ENCODE data around the gene RNF34. TPM values are rescaled to one million over a fixed set of nuclear protein-coding genes. Genes with fewer than 3 reads are reported as not detected.

RNF34 gene
- total RNA-seq, 1 experiment from 2014 or later = 66.4 TPM

GRCh38 chr12:121438905-121439304 is 39.0 kb downstream of the RNF34 start:
- peaks cover 0 to 4% of the 10 kb centered on the region in 2 experiments; a peak in 2 of 5 replicates for H3K9me3 Mint-ChIP-seq
- Histone ChIP-seq H2BK15ac (ENCODE audit: low read depth, low read length) (no peak overlapping the region), H3K4me2 (ENCODE audit: insufficient read depth, insufficient read length, low read length) (no peak overlapping the region), H3K79me1 (ENCODE audit: insufficient read depth, low read depth, low read length, poor library complexity, severe bottlenecking) (peaks cover 7% of the 10 kb centered on the region), H2BK5ac (ENCODE audit: insufficient read length, low read length) (no peak overlapping the region), H2BK20ac (ENCODE audit: low read depth, low read length, poor library complexity, severe bottlenecking) (no peak overlapping the region), H3K4ac (ENCODE audit: low read depth, low read length) (no peak overlapping the region), H2AK5ac (ENCODE audit: insufficient read length, low read length) (no peak overlapping the region), H3K27me3 (ENCODE audit: insufficient read depth, low read length) (no peaks in the 10 kb centered on the region), H3K9ac (ENCODE audit: extremely low read depth, insufficient read length, low read length) (no peak overlapping the region), H3K27ac (ENCODE audit: insufficient read length, low read depth, low read length) (no peak overlapping the region), H3K56ac (ENCODE audit: insufficient read length, low read depth, low read length) (no peak overlapping the region), H3T11ph (ENCODE audit: low read length) (no peak overlapping the region), H2AFZ (ENCODE audit: low read length) (no peak overlapping the region), H3K14ac (ENCODE audit: insufficient read depth, low read length) (no peak overlapping the region), H4K8ac (replicated peaks; ENCODE audit: insufficient read length, low read depth, low read length) (no peak overlapping the region), H4K91ac (ENCODE audit: insufficient read length, low read depth, low read length) (no peak overlapping the region), H3K79me2 (ENCODE audit: insufficient read depth, low read length) (no peaks in the 10 kb centered on the region), H2BK12ac (ENCODE audit: insufficient read length, low read depth, low read length) (no peak overlapping the region), H3K23ac (ENCODE audit: insufficient read length, low read depth, low read length) (no peak overlapping the region), H3K4me1 (ENCODE audit: insufficient read depth, low read length) (no peaks in the 10 kb centered on the region), H3K23me2 (ENCODE audit: insufficient read length, low read depth, low read length, poor library complexity, severe bottlenecking) (no peaks in the 10 kb centered on the region), H3K9me3 (ENCODE audit: control insufficient read depth, low read depth, low read length) (no peaks in the 10 kb centered on the region), H4K5ac (ENCODE audit: insufficient read length, low read depth, low read length) (no peak overlapping the region), H4K20me1 (ENCODE audit: control insufficient read depth, insufficient read depth, insufficient read length) (peaks cover 3% of the 10 kb centered on the region), H2BK120ac (ENCODE audit: low read depth, low read length, poor library complexity, severe bottlenecking) (no peak overlapping the region), H3K18ac (ENCODE audit: insufficient read length, low read depth, low read length) (no peak overlapping the region)
- H3K27me3 Mint-ChIP-seq (ENCODE audit: low read depth) = peaks cover under 1% of the 10 kb centered on the region; the same call in 1 of the 2 replicates
- H3K36me3 Mint-ChIP-seq (ENCODE audit: insufficient read depth in 1 of 3, low read depth in 3 of 3) = peaks cover 60 to 91% (median 84%) of the 10 kb centered on the region in 3 experiments
- H3K27ac Mint-ChIP-seq = no peak overlapping the region
- TF ChIP-seq CTCF (conservative IDR thresholded peaks at IDR 0.05) = no peak
- no CpG with 5 or more reads among the region's 12 CpGs for WGBS (ENCODE audit: extremely low coverage, insufficient read length, low lambda C conversion rate)
- no peak for DNase-seq
- H3K4me3 Mint-ChIP-seq = no peak overlapping the region
- peaks cover 2 to 8% of the 10 kb centered on the region in 2 experiments; a peak in 2 of 4 replicates for H3K4me1 Mint-ChIP-seq

All from H9 (cell line).